Small intestine (tissue), 7 donors: ENCODE data around the gene SENP3. TPM values are rescaled to one million over a fixed set of nuclear protein-coding genes. Genes with fewer than 3 reads are reported as not detected.
A peak's percentile ranks its signal among the peaks of the same experiment; 100 is the strongest.

Source experiments
- DNase-seq, 2 donors: peaks; one replicate each; pipeline versions ENCODE4 v3.0.0 to v3.0.0-alpha.2; 2013
- FAIRE-seq: peaks from 2 replicates; lab custom pipeline; 2012; peaks lifted over from hg19 to GRCh38; lab: Jason Lieb, UNC
- H3K27ac ChIP-seq, 3 donors: one replicate each; pipeline ENCODE4 v1.5.1; 2013; ENCODE audit warnings: low read length in 2 of 3, mild to moderate bottlenecking in 2 of 3, control low read depth in 1 of 3, inconsistent platforms in 1 of 3, low read depth in 1 of 3, moderate library complexity in 1 of 3
- H3K27me3 ChIP-seq, 3 donors: one replicate each; pipeline ENCODE4 v1.6.1; 2013; ENCODE audit warnings: low read length in 3 of 3, inconsistent platforms in 1 of 3; ENCODE audit not compliant: control insufficient read depth in 3 of 3, insufficient read depth in 3 of 3
- H3K36me3 ChIP-seq, 3 donors: one replicate each; pipeline ENCODE4 v1.6.1; 2013; ENCODE audit warnings: low read length in 3 of 3, inconsistent platforms in 1 of 3, low read depth in 1 of 3, mild to moderate bottlenecking in 1 of 3, moderate library complexity in 1 of 3; ENCODE audit not compliant: control insufficient read depth in 3 of 3, insufficient read depth in 2 of 3
- H3K4me1 ChIP-seq, 3 donors: one replicate each; pipeline ENCODE4 v1.6.1; 2013; ENCODE audit warnings: low read length in 2 of 3, inconsistent platforms in 1 of 3, low read depth in 1 of 3, mild to moderate bottlenecking in 1 of 3, moderate library complexity in 1 of 3; ENCODE audit not compliant: control insufficient read depth in 3 of 3, insufficient read depth in 2 of 3
- H3K4me3 ChIP-seq, 3 donors: one replicate each; pipeline ENCODE4 v1.5.1; 2013; ENCODE audit warnings: low read length in 3 of 3, control low read depth in 1 of 3, inconsistent platforms in 1 of 3, low read depth in 1 of 3, mild to moderate bottlenecking in 1 of 3, moderate library complexity in 1 of 3
- H3K9me3 ChIP-seq, 2 donors: one replicate each; pipeline ENCODE4 v1.6.1; 2013; ENCODE audit warnings: low read depth in 1 of 2, low read length in 1 of 2; ENCODE audit not compliant: control insufficient read depth in 2 of 2, insufficient read depth in 1 of 2
- WGBS, 3 donors: extraction: QIAGEN DNeasy Blood & Tissue Kit; methylation state at CpG; one replicate each; pipeline ENCODE4 v1.1.7; 2013; 5-methylcytosine and 5-hydroxymethylcytosine counted together
- polyA plus RNA-seq, 4 donors: library from polyadenylated mRNA; stranded (reverse) in 3 of 4; unstranded in 1 of 4; fragments of 200-250 nt in 3 of 4; fragments of 120-200 nt in 1 of 4; gene quantifications; one replicate each; pipeline versions ENCODE4 v1.2.1 to v1.2.3, GENCODE V29; 2013
- donor health status: healthy with polysubstance abuse.
- donor health status: control.
- donor health status: control.
- donor health status: Bipolar disorder and iron deficiency.
- donor health status: healthy.

The SENP3 gene
- polyA plus RNA-seq, 4 donors, result 39.8 to 66.7 (median 53.3) TPM

DNA sequence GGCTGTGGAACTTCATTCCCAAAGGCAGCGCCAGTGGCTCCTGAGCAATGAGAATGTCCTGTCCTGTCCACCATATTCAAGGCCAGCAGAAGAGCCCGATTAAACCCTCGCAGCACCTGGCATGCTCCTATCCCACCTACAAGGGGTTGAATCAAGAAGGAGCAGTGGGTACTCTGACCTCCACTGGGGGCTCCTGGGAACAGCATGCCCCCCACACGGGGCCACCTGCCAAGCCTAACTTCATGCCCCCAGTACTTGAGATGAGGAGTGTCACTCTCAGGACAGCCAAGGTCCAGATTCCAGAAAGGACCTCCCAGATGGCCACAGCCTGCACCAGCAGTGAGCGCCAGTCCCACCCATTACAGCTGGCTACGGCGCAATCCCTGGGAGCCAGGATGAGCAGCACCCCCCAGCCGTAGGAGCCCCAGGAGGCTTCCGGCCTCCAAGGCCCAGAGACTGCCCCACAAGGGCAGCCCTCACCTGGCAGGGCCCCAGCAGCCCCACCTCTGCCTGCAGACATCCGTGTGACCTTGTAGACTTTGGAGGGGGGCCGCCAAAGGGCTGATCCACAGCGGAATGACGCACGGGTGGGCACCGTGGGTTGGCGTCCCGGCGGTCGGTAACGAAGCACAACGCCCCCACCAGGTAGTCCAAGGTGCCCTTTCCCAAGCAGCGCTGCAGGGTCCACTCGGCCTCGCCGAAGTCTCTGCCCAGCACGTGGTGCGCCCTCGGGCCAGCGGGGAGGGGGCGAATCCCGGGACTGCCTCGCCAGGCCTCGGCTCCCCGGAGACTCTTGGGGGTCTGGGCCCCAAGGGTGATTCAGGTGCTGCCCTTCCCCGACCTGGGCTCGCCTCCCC is 20.9 kb downstream of the SENP3 start:
- Histone ChIP-seq H3K27me3 (no peaks in the 10 kb centered on the region), H3K4me3 (peak overlapping the region in 2 of 3 donors; percentile 53 to 78), H3K4me1 (peaks cover 3 to 56% (median 11%) of the 10 kb centered on the region in 3 donors), H3K27ac (peak overlapping the region; percentile 83 to 98 (median 89)), H3K9me3 (peaks cover 0 to 6% of the 10 kb centered on the region in 2 donors), H3K36me3 (peaks cover 3 to 77% (median 8%) of the 10 kb centered on the region in 3 donors)
- WGBS, 3 donors, result 86 to 88% (median 87%) methylated on average over 31 to 36 of the region's 36 CpGs
- no peak for FAIRE-seq
- DNase-seq, result peak in 1 of 2 donors; percentile 39

DNA sequence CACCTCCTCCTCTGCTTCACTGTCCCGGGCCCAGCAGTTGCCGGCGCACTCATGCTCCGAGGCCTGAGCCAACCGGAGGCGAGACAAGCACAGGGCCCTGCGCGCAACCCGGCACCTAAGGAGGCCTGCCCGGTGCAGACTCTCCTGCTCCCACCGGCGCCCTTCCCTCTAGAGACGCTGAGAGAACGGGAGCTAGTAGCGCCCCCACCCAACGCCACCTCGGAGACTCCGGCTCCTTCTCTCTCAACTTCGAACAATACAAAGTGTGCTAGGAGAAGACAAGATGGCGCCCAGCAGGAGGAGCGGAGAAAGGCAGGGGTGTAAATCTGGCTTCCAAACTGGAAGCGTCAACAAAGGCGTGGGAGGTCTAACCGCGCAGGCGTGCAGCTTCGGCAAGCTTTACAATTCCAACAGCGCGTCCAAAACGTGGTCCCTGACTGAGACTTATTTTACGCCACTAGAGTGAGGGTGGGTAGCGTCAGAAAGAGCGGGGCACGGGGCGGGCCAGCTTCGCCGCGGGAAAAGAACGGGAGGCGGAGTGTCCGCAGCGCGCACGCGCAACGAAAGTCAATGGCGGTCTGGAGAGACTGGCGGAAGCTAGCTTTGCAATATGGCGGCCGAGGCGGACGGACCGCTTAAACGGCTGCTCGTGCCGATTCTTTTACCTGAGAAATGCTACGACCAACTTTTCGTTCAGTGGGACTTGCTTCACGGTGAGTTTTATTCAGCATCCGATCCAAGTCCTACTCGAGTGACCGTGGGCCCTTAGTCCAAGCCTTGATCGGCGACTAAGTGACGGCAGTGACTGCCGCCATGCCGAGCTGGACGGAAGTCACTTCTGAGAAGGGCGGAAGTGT is 21.8 kb downstream of the SENP3 start, which contains the start of gene MPDU1:
MPDU1 (plus strand) TSS at position 600 of the 857 bp plus-strand sequence; CDS start at position 611, 11 bp downstream.
- H3K4me1 ChIP-seq, result peaks cover 3 to 51% (median 11%) of the 10 kb centered on the region in 3 donors
- 15 to 20% (median 16%) methylated on average over 69 of the region's 69 CpGs for WGBS, 3 donors
- no peak for FAIRE-seq

DNA sequence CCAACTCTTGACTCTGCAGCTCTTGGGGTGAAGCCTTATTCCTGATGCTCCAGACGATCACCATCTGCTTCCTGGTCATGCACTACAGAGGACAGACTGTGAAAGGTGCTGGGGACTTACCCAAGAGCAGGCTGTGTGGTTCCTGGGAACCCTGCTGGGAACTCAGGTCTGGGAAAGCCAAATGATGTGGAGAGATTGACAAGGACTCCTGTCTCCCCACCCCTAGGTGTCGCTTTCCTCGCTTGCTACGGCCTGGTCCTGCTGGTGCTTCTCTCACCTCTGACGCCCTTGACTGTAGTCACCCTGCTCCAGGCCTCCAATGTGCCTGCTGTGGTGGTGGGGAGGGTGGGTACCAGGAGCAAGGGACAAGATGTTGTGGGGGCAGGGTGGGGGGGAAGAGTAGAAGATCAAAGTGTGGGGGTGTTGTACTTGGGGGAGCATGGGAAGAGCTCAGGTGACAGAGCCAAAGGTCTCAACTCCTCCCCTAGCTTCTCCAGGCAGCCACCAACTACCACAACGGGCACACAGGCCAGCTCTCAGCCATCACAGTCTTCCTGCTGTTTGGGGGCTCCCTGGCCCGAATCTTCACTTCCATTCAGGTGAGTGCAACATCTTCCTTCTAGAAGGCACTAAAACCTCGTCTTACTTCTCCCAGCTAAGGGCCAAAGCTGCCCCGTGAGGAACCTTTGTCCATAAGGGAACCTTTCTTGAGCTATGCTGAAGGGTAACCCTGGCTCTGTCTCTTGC is 25.1 kb downstream of the SENP3 start:
- H3K4me3 ChIP-seq, result no peak overlapping the region
- FAIRE-seq (no peak), DNase-seq (peak; percentile 65 to 82)
- H3K36me3 ChIP-seq, result peaks cover 6 to 80% (median 7%) of the 10 kb centered on the region in 3 donors
- H3K9me3 ChIP-seq, result peaks cover 0 to 6% of the 10 kb centered on the region in 2 donors
- no peaks in the 10 kb centered on the region for H3K27me3 ChIP-seq
- H3K27ac ChIP-seq, result no peak overlapping the region
- 37 to 67% (median 59%) methylated on average over 9 of the region's 9 CpGs for WGBS, 3 donors
- peaks cover 0 to 35% (median 10%) of the 10 kb centered on the region in 3 donors for H3K4me1 ChIP-seq

More for the DNA sequence above, 21.8 kb downstream of the SENP3 start, which contains the start of gene MPDU1:
- Histone ChIP-seq H3K9me3 (peaks cover 0 to 6% of the 10 kb centered on the region in 2 donors), H3K4me3 (peak within 1 kb of the TSS; percentile 37 to 78 (median 53)), H3K36me3 (peaks cover 0 to 77% (median 7%) of the 10 kb centered on the region in 3 donors), H3K27me3 (no peaks in the 10 kb centered on the region), H3K27ac (peak within 1 kb of the TSS; percentile 83 to 98 (median 89))
- peak; percentile 95 to 99 for DNase-seq

DNA sequence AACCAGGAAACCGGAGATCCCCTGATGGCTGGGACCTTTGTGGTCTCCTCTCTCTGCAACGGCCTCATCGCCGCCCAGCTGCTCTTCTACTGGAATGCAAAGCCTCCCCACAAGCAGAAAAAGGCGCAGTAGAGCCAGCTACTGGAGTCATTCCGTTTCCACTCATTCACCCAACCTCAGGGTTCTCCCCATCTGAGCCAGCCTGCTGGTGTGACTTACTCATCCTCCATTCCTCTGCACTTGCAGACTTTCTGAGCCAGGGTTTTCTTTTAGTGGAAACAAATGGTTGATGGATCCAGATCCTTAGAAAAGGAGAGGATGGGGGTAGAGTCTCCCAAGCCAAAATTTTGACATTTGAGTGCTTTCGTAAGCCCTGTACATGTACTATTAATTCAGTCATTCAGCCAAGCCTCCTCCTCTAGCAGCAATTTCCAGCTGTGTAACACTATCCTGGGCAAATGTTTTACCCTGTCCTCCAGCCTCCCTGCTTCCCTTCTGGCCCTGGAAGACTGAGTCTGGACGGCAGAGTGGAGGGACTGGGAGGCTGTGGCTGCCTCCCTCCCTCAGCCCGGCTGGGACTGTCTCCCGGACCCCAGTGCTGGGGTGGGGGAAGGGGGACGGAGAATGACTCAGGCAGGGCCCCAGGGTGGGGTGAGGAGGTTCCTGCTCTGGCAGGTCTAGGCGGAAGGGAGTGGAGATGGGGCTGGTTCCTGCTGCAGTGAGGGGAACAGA is 25.9 kb downstream of the SENP3 start:
- Histone ChIP-seq H3K9me3 (peaks cover 0 to 6% of the 10 kb centered on the region in 2 donors), H3K27me3 (no peaks in the 10 kb centered on the region), H3K4me1 (peaks cover 0 to 29% (median 9%) of the 10 kb centered on the region in 3 donors), H3K27ac (no peak overlapping the region), H3K36me3 (peaks cover 11 to 80% (median 13%) of the 10 kb centered on the region in 3 donors), H3K4me3 (no peak overlapping the region)
- WGBS, 3 donors, result 74 to 87% (median 85%) methylated on average over 11 to 12 of the region's 12 CpGs
- FAIRE-seq (no peak), DNase-seq (no peak)

DNA sequence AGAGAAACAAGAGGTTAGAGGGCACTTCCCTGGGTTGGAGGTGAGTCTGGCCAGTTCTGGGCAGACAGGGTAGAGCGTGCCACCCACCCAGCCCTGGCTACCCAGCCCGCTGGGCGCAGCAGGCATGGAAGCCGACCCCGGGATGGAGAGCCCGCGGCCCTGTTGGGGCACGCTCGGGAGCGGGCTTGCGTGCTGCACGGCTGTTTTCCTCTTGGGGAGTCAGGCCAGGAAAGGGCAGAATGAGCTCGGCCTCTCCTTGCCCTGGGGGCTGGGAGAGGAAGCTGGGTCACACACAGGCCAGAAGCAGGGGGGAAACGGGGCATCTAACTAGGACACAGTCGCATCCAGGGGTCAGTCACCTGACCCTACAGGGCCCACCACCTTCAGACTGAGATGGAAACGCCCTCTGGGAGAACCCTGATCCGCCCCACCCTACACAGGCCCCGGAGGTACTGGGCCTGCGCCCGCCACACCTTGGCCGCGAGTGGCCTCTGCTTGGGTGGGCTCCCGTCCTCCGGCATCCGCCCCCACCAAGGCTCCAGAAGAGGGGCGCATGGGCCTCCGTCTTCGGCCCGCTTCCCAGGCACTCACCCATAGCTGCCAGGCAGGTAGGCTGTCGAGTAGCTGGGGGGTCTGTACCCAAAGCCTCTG is 27.0 kb downstream of the SENP3 start:
- Histone ChIP-seq H3K27me3 (no peaks in the 10 kb centered on the region), H3K4me3 (peak overlapping the region in 1 of 3 donors; percentile 39), H3K36me3 (peaks cover 18 to 85% (median 22%) of the 10 kb centered on the region in 3 donors), H3K4me1 (peaks cover 0 to 21% (median 3%) of the 10 kb centered on the region in 3 donors), H3K9me3 (no peaks in the 10 kb centered on the region), H3K27ac (peak overlapping the region in 1 of 3 donors; percentile 9)
- WGBS, 3 donors, result 72 to 89% (median 85%) methylated on average over 17 to 30 of the region's 30 CpGs
- DNase-seq, result no peak
- no peak for FAIRE-seq

DNA sequence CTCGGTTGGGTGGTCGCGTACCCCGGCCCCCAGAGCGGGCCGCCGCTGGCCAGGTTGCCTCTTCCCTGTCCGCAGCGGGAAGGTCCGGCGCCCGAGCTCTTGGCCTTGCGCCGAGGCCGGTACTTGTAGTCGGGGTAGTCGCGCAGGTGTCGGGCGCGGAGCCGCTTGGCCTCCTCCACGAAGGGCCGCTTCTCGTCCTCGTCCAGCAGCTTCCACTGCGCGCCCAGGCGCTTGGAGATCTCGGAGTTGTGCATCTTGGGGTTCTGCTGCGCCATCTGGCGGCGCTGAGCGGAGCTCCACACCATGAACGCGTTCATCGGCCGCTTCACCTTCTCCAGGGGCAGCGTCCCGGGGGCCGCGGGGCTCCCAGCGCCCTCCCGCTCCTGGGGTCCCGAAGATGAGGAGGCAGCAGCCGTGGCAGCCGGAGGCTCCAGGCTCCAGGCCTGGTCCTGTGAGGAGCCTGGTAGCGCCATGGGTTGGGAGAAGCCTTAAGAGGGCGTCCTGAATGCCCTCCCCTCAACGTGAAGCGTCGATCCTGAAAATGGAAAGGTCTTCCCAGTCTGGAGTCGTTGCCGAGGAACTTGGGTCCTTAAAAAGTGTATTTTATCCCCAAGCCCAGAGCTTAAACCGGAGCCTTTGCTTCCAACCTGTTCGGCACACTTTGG is 27.6 kb downstream of the SENP3 start:
- Histone ChIP-seq H3K27me3 (no peaks in the 10 kb centered on the region), H3K9me3 (no peaks in the 10 kb centered on the region), H3K27ac (peak overlapping the region in 1 of 3 donors; percentile 9), H3K4me3 (peak overlapping the region in 1 of 3 donors; percentile 39), H3K4me1 (peaks cover 0 to 21% (median 3%) of the 10 kb centered on the region in 3 donors), H3K36me3 (peaks cover 18 to 89% (median 26%) of the 10 kb centered on the region in 3 donors)
- DNase-seq (peak; percentile 80 to 92), FAIRE-seq (no peak)
- 24 to 34% (median 32%) methylated on average over 50 to 56 of the region's 56 CpGs for WGBS, 3 donors
